Nephron (organoid): Measurements from ENCODE around the gene PAK3.

Source experiments
- H3K27ac Mint-ChIP-seq, 3 experiments: 2 replicates each; pipeline ENCODE4 v1.8.0; 2020; ENCODE audit warnings: mixed read lengths in 3 of 3, mild to moderate bottlenecking in 2 of 3, moderate library complexity in 1 of 3
- H3K27me3 Mint-ChIP-seq: 2 replicates; pipeline ENCODE4 v1.8.0; 2021; ENCODE audit warnings: low read depth, mild to moderate bottlenecking, moderate library complexity, mixed read lengths
- H3K36me3 Mint-ChIP-seq: 2 replicates; pipeline ENCODE4 v1.8.0; 2020; ENCODE audit warnings: low read depth, mixed read lengths
- H3K4me1 Mint-ChIP-seq: 2 replicates; pipeline ENCODE4 v1.8.0; 2020; ENCODE audit warnings: mixed read lengths
- H3K4me3 Mint-ChIP-seq, 3 experiments: 2 replicates each; pipeline ENCODE4 v1.8.0; 2020; ENCODE audit warnings: mild to moderate bottlenecking in 3 of 3, mixed read lengths in 3 of 3, moderate library complexity in 2 of 3
- H3K9me3 Mint-ChIP-seq: 2 replicates; pipeline ENCODE4 v1.8.0; 2020; ENCODE audit warnings: mixed read lengths
- TF ChIP-seq, protein P1 (sequence below), 3 experiments: fragments of 200-600 bp; sonication (generic); IDR thresholded peaks; one replicate each; pipeline ENCODE4 v1.5.0; 2021; ENCODE audit warnings: antibody characterized with exemption in 3 of 3; ENCODE audit not compliant: unreplicated experiment in 3 of 3

PAK3 gene

DNA sequence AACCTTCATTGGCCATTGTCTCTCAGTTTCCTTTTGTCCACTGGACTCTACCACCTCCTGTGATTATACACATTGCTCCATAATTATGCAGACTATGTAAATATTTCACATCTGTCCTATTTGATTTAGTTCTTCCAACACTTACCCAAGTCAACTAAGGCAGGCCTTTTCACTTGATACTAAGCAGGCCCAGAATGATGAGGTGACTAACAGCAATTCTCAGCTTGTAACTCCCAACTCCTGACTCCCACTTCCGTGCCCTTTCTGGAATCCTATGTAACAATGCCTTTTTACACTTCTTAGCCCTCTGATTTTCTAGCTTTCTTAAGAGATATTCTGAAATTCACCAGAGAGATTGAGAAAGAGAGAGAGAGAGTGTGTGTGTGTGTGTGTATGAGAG is 6.6 kb downstream of the PAK3 start:
- Mint-ChIP-seq H3K27ac (no peak overlapping the region), H3K27me3 (no peaks in the 10 kb centered on the region), H3K36me3 (peaks cover 4% of the 10 kb centered on the region), H3K4me3 (no peak overlapping the region), H3K4me1 (peaks cover 13% of the 10 kb centered on the region), H3K9me3 (no peaks in the 10 kb centered on the region)
- TF ChIP-seq, protein P1, sequence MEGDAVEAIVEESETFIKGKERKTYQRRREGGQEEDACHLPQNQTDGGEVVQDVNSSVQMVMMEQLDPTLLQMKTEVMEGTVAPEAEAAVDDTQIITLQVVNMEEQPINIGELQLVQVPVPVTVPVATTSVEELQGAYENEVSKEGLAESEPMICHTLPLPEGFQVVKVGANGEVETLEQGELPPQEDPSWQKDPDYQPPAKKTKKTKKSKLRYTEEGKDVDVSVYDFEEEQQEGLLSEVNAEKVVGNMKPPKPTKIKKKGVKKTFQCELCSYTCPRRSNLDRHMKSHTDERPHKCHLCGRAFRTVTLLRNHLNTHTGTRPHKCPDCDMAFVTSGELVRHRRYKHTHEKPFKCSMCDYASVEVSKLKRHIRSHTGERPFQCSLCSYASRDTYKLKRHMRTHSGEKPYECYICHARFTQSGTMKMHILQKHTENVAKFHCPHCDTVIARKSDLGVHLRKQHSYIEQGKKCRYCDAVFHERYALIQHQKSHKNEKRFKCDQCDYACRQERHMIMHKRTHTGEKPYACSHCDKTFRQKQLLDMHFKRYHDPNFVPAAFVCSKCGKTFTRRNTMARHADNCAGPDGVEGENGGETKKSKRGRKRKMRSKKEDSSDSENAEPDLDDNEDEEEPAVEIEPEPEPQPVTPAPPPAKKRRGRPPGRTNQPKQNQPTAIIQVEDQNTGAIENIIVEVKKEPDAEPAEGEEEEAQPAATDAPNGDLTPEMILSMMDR (IDR thresholded peaks at IDR 0.05; ENCODE audit: unreplicated experiment in 3 of 3): no peak

DNA sequence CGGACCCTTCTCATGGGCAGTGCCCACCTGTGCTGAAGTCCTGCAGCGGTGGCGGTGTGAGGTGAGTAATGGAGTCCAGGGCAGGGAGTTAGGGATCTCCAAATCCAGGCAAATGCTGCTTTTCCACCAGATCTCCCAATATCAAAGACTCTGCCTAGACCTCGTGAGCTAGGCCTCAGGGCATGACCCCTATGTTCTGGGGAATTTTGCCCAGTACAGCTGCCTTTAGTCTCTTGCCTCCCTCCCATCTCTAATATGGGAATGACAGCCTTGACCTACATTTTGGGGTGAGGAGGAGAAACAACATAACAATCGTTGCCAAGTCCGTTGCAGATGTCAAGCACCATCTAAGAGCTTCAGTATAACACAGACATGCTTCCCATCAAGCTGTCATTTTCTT is 7.3 kb downstream of the PAK3 start:
- TF ChIP-seq, protein P1 (IDR thresholded peaks at IDR 0.05; ENCODE audit: unreplicated experiment in 3 of 3): no peak
- peaks cover 7% of the 10 kb centered on the region for H3K4me1 Mint-ChIP-seq
- H3K36me3 Mint-ChIP-seq: peaks cover 4% of the 10 kb centered on the region
- H3K27ac Mint-ChIP-seq: no peak overlapping the region
- no peaks in the 10 kb centered on the region for H3K27me3 Mint-ChIP-seq
- H3K9me3 Mint-ChIP-seq: no peaks in the 10 kb centered on the region
- H3K4me3 Mint-ChIP-seq: no peak overlapping the region

- Mint-ChIP-seq H3K27me3 (no peaks in the 10 kb centered on the region), H3K4me1 (no peaks in the 10 kb centered on the region), H3K9me3 (no peaks in the 10 kb centered on the region), H3K27ac (no peak overlapping the region), H3K4me3 (no peak overlapping the region), H3K36me3 (peaks cover 6% of the 10 kb centered on the region)
- TF ChIP-seq, protein P1 (IDR thresholded peaks at IDR 0.05; ENCODE audit: unreplicated experiment in 3 of 3): no peak
Observed at GRCh38 chrX:111110098-111110775, 14.2 kb downstream of the PAK3 start.

DNA sequence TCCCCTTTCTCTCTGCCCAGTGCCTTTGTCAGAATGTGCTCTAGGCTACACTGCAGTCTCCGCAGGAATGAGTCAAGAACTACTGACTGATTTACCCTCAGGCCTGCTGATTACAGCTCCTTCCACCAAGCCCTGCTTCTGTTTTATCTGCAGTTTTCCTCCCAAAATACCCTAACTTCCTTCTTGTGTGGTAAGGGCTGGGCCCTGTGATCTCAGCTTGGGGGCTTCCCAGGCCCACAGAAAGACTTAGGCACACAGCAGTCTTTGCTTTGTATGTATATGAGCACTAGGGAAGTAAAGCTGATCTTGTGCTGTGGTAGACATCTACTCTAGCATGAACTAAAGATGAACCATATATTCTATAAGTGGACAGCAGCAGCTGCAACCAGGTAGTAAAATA is 18.8 kb downstream of the PAK3 start:
- H3K27me3 Mint-ChIP-seq: no peaks in the 10 kb centered on the region
- no peaks in the 10 kb centered on the region for H3K4me1 Mint-ChIP-seq
- H3K27ac Mint-ChIP-seq: no peak overlapping the region
- no peak overlapping the region for H3K4me3 Mint-ChIP-seq
- H3K36me3 Mint-ChIP-seq: peaks cover 6% of the 10 kb centered on the region
- TF ChIP-seq, protein P1 (IDR thresholded peaks at IDR 0.05; ENCODE audit: unreplicated experiment in 3 of 3): no peak
- no peaks in the 10 kb centered on the region for H3K9me3 Mint-ChIP-seq

GRCh38 chrX:111116666-111117065 is 20.7 kb downstream of the PAK3 start:
- Mint-ChIP-seq H3K4me3 (no peak overlapping the region), H3K27me3 (no peaks in the 10 kb centered on the region), H3K4me1 (no peaks in the 10 kb centered on the region), H3K27ac (no peak overlapping the region), H3K9me3 (no peaks in the 10 kb centered on the region), H3K36me3 (peaks cover 5% of the 10 kb centered on the region)
- TF ChIP-seq, protein P1 (IDR thresholded peaks at IDR 0.05; ENCODE audit: unreplicated experiment in 3 of 3): no peak

DNA sequence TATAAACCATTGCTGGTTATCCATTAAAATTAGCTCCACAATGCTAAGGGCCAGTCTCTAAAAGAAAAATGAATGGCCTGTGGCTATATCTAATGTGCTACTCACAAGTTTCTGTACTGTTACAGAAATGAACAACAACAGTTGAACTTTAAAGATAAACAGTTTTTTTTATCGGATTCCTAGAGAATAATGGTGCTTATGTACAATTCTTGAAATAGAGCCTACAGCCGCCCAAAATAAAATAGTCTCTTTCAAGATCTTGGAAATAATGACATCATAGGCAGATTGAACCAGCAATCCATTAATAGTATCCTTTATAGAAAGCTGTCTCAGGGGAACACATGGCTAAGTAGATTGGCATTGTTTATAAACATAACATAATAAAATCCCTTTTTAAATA is 23.4 kb downstream of the PAK3 start:
- no peak overlapping the region for H3K4me3 Mint-ChIP-seq
- H3K36me3 Mint-ChIP-seq: peaks cover 8% of the 10 kb centered on the region
- no peaks in the 10 kb centered on the region for H3K4me1 Mint-ChIP-seq
- H3K27me3 Mint-ChIP-seq: no peaks in the 10 kb centered on the region
- no peak overlapping the region for H3K27ac Mint-ChIP-seq
- no peaks in the 10 kb centered on the region for H3K9me3 Mint-ChIP-seq
- TF ChIP-seq, protein P1 (IDR thresholded peaks at IDR 0.05; ENCODE audit: unreplicated experiment in 3 of 3): no peak
